T1000 (cell line): ENCODE measurements around the gene KLHL30.
"Not testable (repeated sequence)": the region's sequence is repeated elsewhere in the genome, so short reads cannot be mapped to it uniquely, and the experiment has no call there.

Source experiments
- DNase-seq: peaks from one replicate; lab custom pipeline; 2025; ENCODE audit warnings: mixed read lengths; lab: John Stamatoyannopoulos, UW

KLHL30 gene

GRCh38 chr2:238162846-238163441, 24.5 kb downstream of the KLHL30 start:
- DNase-seq, result no peak

DNA sequence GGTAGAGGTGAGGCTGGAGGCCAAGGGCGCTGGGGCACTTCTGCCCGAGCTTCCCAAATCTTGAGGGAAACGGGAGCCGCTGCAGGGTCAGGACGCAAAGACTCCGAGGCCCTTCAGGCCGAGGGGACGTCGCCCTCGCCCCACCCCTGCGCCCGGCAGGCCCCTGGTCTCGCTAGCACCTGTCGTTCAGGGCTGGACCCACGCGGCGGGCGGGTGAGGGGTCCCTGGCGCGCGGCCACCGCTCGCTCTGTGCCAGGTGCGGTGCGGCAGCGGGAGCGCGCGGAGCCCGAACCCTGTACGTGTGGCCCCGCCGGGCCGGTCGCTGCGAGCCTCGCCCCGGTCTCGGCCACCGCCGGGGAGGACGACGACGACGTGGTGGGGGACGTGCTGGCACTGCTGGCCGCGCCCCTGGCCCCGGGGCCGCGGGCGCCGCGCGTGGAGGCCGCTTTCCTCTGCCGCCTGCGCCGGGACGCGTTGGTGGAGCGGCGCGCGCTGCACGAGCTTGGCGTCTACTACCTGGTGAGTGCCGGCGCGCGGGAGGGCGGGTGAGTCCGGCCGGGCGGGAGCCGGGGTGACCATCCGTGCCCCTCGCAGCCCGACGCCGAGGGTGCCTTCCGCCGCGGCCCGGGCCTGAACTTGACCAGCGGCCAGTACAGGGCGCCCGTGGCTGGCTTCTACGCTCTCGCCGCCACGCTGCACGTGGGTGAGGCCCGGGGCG, 25.2 kb downstream of the KLHL30 start:
- DNase-seq, result no peak

- DNase-seq, result no peak
These were observed 26.4 kb downstream of the KLHL30 start for GRCh38 chr2:238164906-238165287.

DNA sequence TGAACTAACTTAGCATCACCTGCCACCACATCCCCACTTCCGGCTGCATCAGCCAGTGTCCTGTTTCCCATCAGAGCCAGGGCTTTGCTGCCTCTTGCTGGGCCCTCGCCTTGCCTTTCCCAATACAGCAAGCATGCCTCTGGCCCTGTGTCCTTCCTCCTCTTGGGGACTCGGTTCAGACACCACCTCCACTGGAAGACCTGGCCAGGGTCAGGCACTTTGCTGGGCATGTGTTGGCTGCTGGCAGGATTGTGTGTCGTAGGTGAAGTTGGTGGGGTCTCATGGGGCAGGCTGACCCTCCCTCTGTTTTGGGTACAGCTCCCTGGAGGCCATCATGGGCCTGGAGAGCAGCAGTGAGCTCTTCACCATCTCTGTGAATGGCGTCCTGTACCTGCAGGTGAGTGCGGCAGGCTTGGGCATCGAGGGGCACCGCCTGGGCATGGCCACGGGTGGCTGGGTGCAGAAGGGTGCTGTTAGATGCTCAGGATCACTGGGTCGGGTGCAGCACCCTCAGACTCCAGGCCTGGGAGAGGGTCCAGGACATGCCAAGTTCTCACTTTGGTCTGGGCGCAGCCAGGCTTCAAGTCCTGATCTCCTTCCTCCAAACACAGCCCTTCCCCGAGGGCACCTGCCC, 26.9 kb downstream of the KLHL30 start:
- DNase-seq, result no peak

DNA sequence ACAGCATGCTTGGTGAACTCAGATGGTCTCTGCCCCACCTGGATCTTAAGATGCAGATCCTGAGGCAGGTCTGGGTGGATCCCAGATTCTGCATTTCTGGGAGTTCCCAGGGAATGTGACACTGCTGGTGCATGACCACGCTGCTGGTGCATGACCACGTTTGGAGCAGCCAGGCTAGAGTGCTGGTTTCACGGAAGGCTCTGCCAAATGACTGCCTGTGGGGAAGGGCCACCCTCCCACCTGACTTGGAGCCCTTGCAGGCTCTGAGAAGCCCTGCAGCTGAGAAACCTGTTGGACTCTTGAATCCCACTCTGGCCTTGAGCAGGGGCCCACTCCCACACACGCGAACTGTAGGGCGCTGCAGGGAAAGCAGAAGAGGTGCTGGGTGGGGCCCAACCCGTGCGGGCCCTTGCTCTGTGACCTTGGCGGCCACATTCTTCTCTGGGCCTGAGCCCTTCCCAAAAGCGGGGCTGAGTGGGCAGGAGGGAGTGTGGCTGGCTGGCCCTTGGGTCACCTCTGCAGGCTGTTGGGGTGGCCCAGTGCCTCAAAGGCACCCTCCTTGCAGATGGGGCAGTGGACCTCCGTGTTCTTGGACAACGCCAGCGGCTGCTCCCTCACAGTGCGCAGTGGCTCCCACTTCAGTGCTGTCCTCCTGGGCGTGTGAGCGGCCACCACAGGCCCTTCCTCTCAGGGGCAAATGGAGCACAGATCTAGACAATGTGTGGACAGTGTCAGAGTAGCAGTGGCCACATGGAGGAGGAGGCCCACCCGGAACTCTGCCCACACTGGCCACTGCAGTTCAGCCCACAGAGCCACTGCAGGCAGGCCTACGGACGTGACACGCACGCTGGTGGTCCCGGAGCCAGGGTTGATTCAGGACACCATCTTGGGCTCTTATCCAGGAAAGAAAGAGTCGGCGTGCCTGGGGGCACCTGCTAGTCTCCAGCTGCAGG, 28.2 kb downstream of the KLHL30 start:
- DNase-seq, result no peak

DNA sequence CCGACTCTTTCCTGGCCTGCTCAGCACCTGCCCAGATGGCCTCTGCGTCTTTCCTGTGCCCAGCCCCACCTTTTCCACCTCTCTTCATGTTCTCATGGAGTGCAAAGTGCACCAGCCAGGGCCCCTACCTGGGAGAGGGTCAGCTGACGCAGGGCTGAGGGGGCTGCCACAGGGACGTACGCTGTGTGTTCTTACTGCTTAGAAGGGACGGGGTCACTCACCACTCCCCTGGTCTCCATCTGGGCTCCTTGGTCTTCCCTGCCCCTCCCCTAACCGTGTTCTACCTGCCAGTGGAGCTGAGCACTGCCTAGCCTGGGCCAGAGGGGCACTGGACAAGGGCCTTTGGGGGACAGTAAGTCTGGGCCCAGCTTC, 28.9 kb downstream of the KLHL30 start:
- no peak for DNase-seq

DNA sequence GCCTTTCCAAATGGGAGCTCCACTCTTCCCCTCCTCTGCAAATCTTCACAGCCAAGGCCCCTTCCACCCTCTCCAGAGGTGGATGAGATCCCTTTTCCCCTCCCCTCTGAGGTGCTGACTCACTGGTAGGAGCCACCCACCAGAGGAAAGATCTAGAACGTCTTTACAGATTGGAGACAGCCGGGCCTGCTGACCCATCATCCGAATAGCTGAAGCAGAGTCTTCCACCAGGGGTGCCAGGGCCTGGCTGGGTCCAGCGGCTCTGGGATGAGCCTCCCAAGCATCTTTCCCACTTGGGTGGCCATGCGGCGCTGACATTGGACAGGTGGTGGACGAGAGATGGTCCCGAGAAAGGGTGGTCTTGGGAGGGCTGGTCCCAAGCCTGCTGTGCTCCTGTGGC, 29.3 kb downstream of the KLHL30 start:
- DNase-seq, result no peak

DNA sequence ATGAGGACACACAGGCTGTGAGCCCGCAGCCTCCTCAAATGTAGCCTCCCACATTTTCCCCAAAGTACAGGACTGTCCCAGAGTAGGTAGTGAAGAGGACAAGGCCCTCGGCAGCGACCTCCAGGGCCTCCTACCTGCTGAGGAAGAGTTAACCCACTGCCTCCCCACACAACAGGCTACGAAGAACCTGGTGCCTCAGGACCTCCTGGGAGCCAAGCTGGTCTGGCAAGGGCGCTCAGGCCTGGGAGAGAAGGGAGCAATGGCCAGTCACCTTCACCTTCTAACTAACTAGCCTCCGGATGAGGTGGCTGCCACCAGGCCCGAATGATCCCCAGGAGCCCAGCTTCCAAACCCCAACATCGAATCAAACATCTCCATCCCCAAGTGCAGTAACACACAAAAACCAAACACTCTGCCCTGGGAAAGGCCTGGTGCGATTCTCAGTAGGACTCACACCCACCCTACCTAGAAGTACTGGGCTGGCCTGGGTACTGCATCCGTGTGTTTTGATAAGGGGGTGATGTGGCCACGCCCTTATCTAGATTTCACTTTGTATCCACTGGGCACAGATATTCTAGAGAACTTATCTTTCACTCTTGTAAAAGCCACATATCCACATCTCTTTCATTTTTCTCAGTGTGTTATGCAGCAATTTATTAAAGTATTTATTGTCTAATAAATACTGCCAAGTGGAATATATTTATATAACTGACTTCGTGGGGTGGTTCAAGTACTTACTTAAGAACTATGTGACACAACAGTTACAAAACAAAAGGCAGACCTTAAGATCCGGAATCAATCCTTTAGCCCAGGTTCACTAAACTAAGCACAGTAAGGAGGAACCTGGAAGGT, 30.0 kb downstream of the KLHL30 start:
- no peak for DNase-seq

GRCh38 chr2:238169048-238169707, 30.7 kb downstream of the KLHL30 start:
- peak; percentile 20 for DNase-seq

DNA sequence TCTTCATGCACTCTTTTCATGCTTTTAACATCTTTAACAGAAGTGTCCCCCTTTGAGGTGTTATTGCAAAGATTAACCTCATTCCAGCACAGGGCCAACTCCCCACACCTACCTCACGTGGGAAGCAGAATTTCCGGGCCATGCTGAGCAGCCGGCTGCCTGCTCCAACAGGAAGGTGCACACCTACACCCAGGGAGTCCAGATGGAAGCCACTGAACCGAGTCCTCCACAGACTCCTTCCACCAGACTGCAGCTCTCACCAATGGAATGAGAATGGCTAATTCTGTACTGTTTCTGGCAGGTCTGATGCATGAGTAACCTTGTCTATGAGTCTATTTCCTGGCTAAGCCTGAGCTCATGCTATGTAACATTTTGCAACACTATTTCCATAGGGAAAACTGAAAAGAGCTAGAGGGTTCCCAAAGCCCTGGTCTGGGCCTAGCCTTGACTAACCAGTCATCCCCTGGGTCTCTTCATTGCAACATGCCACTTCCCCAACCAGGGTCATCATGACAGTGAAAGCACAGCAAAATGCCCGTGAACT, 31.3 kb downstream of the KLHL30 start:
- peak; percentile 22 for DNase-seq

- no peak for DNase-seq
These were observed 32.1 kb downstream of the KLHL30 start for GRCh38 chr2:238170386-238171071.

DNA sequence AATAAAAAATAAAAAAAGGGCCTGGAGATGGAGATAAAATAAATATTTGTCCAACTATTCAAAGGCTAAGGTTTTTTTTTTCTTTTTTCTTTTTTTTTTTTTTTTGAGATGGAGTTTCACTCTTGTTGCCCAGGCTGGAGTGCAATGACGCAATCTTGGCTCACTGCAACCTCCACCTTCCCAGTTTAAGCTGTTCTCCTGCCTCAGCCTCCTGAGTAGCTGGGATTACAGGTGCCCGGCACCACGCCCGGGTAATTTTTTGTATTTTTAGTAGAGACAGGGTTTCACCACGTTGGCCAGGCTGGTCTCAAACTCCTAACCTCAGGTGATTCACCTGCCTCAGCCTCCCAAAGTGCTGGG, 32.6 kb downstream of the KLHL30 start:
- DNase-seq, result not testable (repeated sequence)

GRCh38 chr2:238171575-238172187, 33.2 kb downstream of the KLHL30 start:
- no peak for DNase-seq

DNA sequence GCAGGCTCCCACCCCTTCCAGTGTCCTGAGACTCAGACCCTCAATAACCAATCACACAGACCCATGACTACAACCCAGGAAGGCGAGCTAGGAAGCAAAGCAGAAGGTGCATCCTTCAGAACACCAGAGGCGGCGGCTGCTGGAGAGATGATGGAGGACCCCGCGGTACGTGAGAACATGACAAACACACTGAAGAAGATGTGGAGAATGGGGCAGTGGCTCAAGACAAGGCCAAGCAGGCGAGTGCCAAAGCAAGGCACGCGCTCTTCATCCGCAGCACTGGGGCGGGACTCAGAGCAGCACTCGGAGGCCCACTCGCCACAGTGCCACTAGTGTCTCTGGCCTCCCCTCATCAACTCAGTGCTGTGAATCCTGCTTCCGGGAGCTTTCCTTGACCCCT, 34.0 kb downstream of the KLHL30 start:
- DNase-seq, result no peak

- DNase-seq, result no peak
These were observed 35.2 kb downstream of the KLHL30 start for GRCh38 chr2:238173692-238174091.

DNA sequence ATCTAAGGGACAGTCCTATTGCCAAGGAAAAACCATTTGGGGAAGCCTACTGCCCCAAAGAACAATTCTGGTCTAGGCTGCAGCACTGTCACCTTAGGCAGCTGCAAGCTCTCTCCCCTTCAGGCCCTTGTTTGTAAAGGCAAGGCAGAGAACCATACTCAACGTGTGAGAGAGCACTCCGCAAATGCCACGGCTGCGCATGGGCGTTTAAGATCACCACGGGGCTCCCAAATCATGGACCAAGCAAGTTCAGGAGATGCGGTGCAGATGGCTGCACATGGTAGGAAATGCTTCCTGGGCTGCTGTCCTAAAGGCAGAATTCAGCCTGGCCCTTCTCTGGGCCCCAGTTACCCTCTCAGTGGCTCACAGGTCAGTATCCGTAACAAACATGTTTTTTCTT, 35.8 kb downstream of the KLHL30 start:
- DNase-seq, result no peak

- no peak for DNase-seq
These were observed 36.2 kb downstream of the KLHL30 start for GRCh38 chr2:238174701-238175100.

DNA sequence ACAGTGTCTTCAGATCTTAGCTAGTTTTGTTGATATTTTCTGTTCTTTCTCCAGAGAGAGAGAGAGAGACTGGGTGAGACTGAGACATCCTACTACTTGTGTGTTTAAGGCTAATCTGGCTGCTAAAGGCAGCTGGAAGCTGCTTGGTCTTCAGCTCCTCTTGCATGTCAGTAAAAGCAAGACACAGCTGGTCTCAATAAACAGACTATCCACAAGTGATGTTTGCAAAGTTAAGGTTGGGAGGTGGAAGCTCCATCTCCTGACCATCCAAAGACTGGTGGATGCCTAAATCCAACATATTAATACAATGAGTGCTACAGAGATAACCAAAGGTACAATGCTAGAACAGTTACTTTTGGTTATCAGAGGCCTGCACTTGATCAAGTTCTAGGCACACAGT, 38.1 kb downstream of the KLHL30 start:
- no peak for DNase-seq

GRCh38 chr2:238180554-238180953, 42.1 kb downstream of the KLHL30 start:
- DNase-seq, result no peak

- DNase-seq, result no peak
These were observed 43.9 kb downstream of the KLHL30 start for GRCh38 chr2:238182362-238182761.
